ENCODE data around the gene PAPOLA. TPM values are rescaled to one million over a fixed set of nuclear protein-coding genes. Genes with fewer than 3 reads are reported as not detected.

The PAPOLA gene
- total and polyA plus RNA-seq, 8 donors = 140 to 264 (median 232) TPM

GRCh38 chr14:96589577-96589976 is 87.4 kb downstream of the PAPOLA start:
- DNase-seq (no peak), ATAC-seq (no peak)
- peaks cover 8 to 88% of the 10 kb centered on the region in 2 donors for H3K27me3 ChIP-seq
- no peaks in the 10 kb centered on the region for H3K9me3 ChIP-seq
- H3K27ac ChIP-seq = no peak overlapping the region
- no peak for TF ChIP-seq CTCF (IDR thresholded peaks at IDR 0.05)
- intact Hi-C loops (cut with DNase I) = no loop called here
- no peak overlapping the region for H3K4me3 ChIP-seq
- peaks cover 0 to 5% of the 10 kb centered on the region in 2 donors for H3K4me1 ChIP-seq
- no peaks in the 10 kb centered on the region for H3K36me3 ChIP-seq

DNA sequence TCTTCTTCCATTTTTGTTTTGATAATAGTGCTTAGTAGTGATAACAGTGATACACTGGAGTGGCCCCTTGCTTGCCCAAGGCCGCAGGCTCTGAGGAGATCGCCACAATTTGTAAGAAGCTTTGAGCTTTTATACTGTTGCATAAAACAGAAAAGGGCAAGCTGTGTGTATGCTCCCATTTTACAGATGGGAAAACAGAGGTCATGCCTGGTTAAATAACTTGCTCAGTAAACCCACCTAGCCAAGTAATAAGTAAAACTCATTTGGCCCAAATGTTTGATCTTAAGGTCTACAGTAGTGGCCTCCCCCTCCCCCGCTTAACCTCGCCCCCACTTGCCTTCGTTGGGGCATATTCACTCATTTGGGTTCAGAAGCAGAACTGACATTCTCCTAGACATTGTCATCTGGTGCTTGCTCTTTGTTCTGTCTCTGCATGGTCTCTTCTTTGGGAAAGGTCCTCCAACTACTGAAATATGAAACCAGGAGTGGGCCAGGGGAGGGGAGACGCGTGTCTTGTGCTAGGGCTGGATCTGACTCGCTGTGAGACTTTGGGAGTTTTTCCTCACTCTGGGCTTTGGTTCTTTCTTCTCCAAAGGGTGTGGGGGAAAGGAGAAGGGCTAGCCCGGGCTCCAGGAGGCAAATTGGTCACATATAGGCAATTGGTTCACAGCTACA is 88.1 kb downstream of the PAPOLA start:
- no peak for TF ChIP-seq CTCF (IDR thresholded peaks at IDR 0.05)
- Histone ChIP-seq H3K27me3 (peaks cover 8 to 85% of the 10 kb centered on the region in 2 donors), H3K4me3 (no peak overlapping the region), H3K9me3 (no peaks in the 10 kb centered on the region), H3K4me1 (peaks cover 0 to 5% of the 10 kb centered on the region in 2 donors), H3K27ac (no peak overlapping the region), H3K36me3 (no peaks in the 10 kb centered on the region)
- intact Hi-C loops (cut with DNase I) = no loop called here
- no peak for DNase-seq
- ATAC-seq = no peak

DNA sequence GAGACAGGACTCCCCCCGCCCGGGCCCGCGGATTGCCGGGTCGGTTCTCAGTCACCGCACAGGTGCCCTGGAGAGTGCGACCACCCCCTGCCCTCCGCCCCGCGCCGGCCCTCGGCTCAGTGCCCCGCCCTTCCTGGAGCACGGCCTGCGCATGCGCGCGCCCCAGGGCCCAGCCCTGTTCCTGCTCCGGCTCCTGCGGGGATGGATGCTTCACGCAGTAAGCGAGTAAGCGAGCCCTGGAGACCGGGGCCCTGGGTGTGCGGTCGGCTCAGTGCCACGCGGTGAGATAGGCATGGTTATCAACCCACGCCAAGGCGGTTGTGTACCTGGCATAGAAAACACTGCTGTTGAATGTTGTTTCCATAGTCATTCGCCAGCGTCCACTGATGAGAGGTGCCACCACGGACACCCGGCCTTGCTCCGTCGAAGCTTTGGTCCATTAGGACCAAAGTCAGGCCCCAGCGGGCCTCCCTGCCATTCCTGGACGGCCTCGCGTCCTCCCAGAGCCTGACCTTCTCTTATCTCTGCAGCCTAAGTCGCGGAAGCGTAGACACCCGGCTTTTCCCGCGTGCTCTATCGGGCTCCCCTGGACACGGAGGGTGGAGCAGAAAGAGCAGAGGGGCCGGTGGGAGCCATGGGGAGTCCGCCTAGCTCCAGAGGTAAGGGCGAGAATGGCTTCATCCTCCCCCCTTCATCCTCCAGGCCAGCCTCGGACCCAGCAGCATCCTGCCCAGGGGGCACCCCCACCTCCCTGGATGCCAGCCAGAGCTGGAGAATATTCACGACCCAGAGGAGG is 90.6 kb downstream of the PAPOLA start:
- Histone ChIP-seq H3K36me3 (no peaks in the 10 kb centered on the region), H3K27me3 (peaks cover 8 to 65% of the 10 kb centered on the region in 2 donors), H3K27ac (no peak overlapping the region), H3K9me3 (no peaks in the 10 kb centered on the region), H3K4me1 (peaks cover 0 to 5% of the 10 kb centered on the region in 2 donors), H3K4me3 (peak overlapping the region; percentile 17 to 23)
- intact Hi-C loops (cut with DNase I) = no loop called here
- TF ChIP-seq CTCF (IDR thresholded peaks at IDR 0.05) = no peak
- DNase-seq = peak in 2 of 4 donors; percentile 42 to 55
- ATAC-seq = peak; percentile 90

DNA sequence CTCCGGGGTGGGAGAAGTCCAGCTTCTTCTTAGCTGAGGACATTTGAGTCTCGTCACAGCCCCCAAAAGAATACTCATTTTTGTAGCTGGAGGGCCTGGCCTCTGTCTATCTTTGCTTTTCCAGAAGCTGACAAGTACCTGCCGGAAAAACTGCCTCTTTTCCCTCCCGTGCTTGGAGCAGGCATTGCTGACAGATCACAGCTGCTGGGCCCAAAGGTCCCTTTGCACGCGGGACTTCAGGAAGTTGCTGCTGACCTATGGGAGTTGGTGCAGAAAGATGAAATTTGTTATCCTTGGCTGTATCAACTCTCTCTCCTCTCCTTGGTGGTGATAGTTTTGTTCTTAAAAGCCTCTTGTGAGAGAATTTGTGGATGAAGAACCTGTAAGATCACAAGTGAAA is 92.8 kb downstream of the PAPOLA start:
- intact Hi-C loops (cut with DNase I) = no loop called here

More for the DNA sequence above, 92.8 kb downstream of the PAPOLA start:
- ATAC-seq (no peak), DNase-seq (no peak)
- H3K36me3 ChIP-seq = no peaks in the 10 kb centered on the region
- no peaks in the 10 kb centered on the region for H3K9me3 ChIP-seq
- H3K27ac ChIP-seq = no peak overlapping the region
- H3K27me3 ChIP-seq = peaks cover 8 to 64% of the 10 kb centered on the region in 2 donors
- H3K4me3 ChIP-seq = no peak overlapping the region
- peaks cover 0 to 5% of the 10 kb centered on the region in 2 donors for H3K4me1 ChIP-seq
- TF ChIP-seq CTCF (IDR thresholded peaks at IDR 0.05) = no peak
